ENCODE results near the gene CTTNBP2.

- TF ChIP-seq NFE2L2 (IDR thresholded peaks at IDR 0.05; ENCODE audit: low read depth, low read length) (no peak), POLR2A (IDR thresholded peaks at IDR 0.05; ENCODE audit: low read depth, low read length) (no peak), RFX5 (IDR thresholded peaks at IDR 0.05; ENCODE audit: low read depth, low read length) (no peak)
Observed at GRCh38 chr7:117871401-117871777, 1.9 kb downstream of the CTTNBP2 start.
